Gastroesophageal sphincter (tissue), 3 donors: ENCODE measurements around the gene MYCBPAP.

Experiments
- CTCF ChIP-seq, 4 experiments: fragments of 200-600 bp in 2 of 4; fragments of 450-650 bp in 2 of 4; sonication (generic) in 1 of 4; IDR thresholded peaks; one replicate each; pipeline ENCODE4 v1.5.1; 2017 to 2019; ENCODE audit warnings: antibody characterized with exemption in 4 of 4, mild to moderate bottlenecking in 2 of 4, moderate library complexity in 2 of 4
- POLR2A ChIP-seq, 2 donors: fragments of 450-650 bp; IDR thresholded peaks; one replicate each; pipeline ENCODE4 v1.6.1; 2017; ENCODE audit warnings: antibody characterized with exemption in 2 of 2, mild to moderate bottlenecking in 2 of 2, moderate library complexity in 1 of 2

GRCh38 chr17:50481648-50482047 lies 26.6 kb upstream of the MYCBPAP start:
- TF ChIP-seq POLR2A (IDR thresholded peaks at IDR 0.05) (no peak), CTCF (IDR thresholded peaks at IDR 0.05) (no peak)
